Stomach smooth muscle (tissue), 2 donors: ENCODE data around the gene PRIM1.
"Not testable (repeated sequence)": the region's sequence is repeated elsewhere in the genome, so short reads cannot be mapped to it uniquely, and the experiment has no call there.

ENCODE experiments used
- H3K27ac ChIP-seq: one replicate; pipeline ENCODE4 v1.7.0; 2013; ENCODE audit warnings: mild to moderate bottlenecking, low read length, inconsistent platforms
- H3K27me3 ChIP-seq, 2 donors: one replicate each; pipeline ENCODE4 v1.7.0; 2013; ENCODE audit warnings: low read length in 2 of 2; ENCODE audit not compliant: insufficient read depth in 2 of 2, control insufficient read depth in 1 of 2
- H3K36me3 ChIP-seq, 2 donors: one replicate each; pipeline ENCODE4 v1.7.0; 2013; ENCODE audit warnings: low read length in 2 of 2; ENCODE audit not compliant: control insufficient read depth in 2 of 2, insufficient read depth in 2 of 2
- H3K4me1 ChIP-seq: one replicate; pipeline ENCODE4 v1.7.0; 2013; ENCODE audit warnings: low read length; ENCODE audit not compliant: control insufficient read depth, insufficient read depth
- H3K4me3 ChIP-seq, 2 donors: one replicate each; pipeline ENCODE4 v1.7.0; 2013; ENCODE audit warnings: low read length in 2 of 2
- H3K9ac ChIP-seq, 2 donors: one replicate each; pipeline ENCODE4 v1.7.0; 2013; ENCODE audit warnings: low read length in 2 of 2, mild to moderate bottlenecking in 1 of 2
- H3K9me3 ChIP-seq, 2 donors: one replicate each; pipeline ENCODE4 v1.7.0; 2013; ENCODE audit warnings: low read length in 2 of 2; ENCODE audit not compliant: control insufficient read depth in 2 of 2
- donor health status: healthy.
- donor health status: Pancreatic carcinoma.

Gene PRIM1

GRCh38 chr12:56751712-56752598, at the start of gene PRIM1:
Gene PRIM1 (minus strand): TSS chr12:56752323. CDS start chr12:56752298, 25 bp downstream.
- Histone ChIP-seq H3K4me1 (peaks cover 5% of the 10 kb centered on the region), H3K4me3 (peak within 1 kb of the TSS; percentile 74 to 91), H3K9me3 (no peaks in the 10 kb centered on the region), H3K9ac (peak within 1 kb of the TSS; percentile 60 to 68), H3K27ac (no peak within 1 kb of the TSS), H3K27me3 (no peaks in the 10 kb centered on the region), H3K36me3 (no peaks in the 10 kb centered on the region)

GRCh38 chr12:56800221-56800620, 48.1 kb upstream of the PRIM1 start:
- Histone ChIP-seq H3K36me3 (no peaks in the 10 kb centered on the region), H3K4me3 (no peak overlapping the region), H3K27me3 (no peaks in the 10 kb centered on the region), H3K4me1 (peaks cover 16% of the 10 kb centered on the region), H3K9me3 (no peaks in the 10 kb centered on the region), H3K27ac (no peak overlapping the region), H3K9ac (no peak overlapping the region)

GRCh38 chr12:56799345-56799744, 47.2 kb upstream of the PRIM1 start:
- H3K4me3 ChIP-seq, H3K9ac ChIP-seq, H3K27me3 ChIP-seq, H3K27ac ChIP-seq, H3K9me3 ChIP-seq, H3K36me3 ChIP-seq: not testable (repeated sequence)
- peaks cover 11% of the 10 kb centered on the region for H3K4me1 ChIP-seq

- H3K9me3 ChIP-seq, H3K27me3 ChIP-seq, H3K27ac ChIP-seq, H3K4me1 ChIP-seq, H3K36me3 ChIP-seq, H3K4me3 ChIP-seq, H3K9ac ChIP-seq: not testable (repeated sequence)
These were observed 43.7 kb upstream of the PRIM1 start for GRCh38 chr12:56795791-56796190.

- H3K27me3 ChIP-seq, H3K27ac ChIP-seq, H3K36me3 ChIP-seq, H3K9ac ChIP-seq, H3K9me3 ChIP-seq, H3K4me1 ChIP-seq, H3K4me3 ChIP-seq: not testable (repeated sequence)
These were observed 43.0 kb upstream of the PRIM1 start for GRCh38 chr12:56795046-56795562.

GRCh38 chr12:56793124-56793523, 41.0 kb upstream of the PRIM1 start:
- not testable (repeated sequence) for H3K36me3 ChIP-seq, H3K9ac ChIP-seq, H3K4me1 ChIP-seq, H3K27ac ChIP-seq, H3K27me3 ChIP-seq, H3K4me3 ChIP-seq, H3K9me3 ChIP-seq

- Histone ChIP-seq H3K36me3 (no peaks in the 10 kb centered on the region), H3K4me1 (no peaks in the 10 kb centered on the region), H3K9me3 (no peaks in the 10 kb centered on the region), H3K9ac (no peak overlapping the region), H3K27ac (no peak overlapping the region), H3K27me3 (no peaks in the 10 kb centered on the region), H3K4me3 (no peak overlapping the region)
These were observed 40.6 kb upstream of the PRIM1 start for GRCh38 chr12:56792678-56793077.

GRCh38 chr12:56789429-56789828, 37.3 kb upstream of the PRIM1 start:
- H3K27ac ChIP-seq, H3K4me1 ChIP-seq, H3K9ac ChIP-seq, H3K9me3 ChIP-seq, H3K27me3 ChIP-seq, H3K4me3 ChIP-seq, H3K36me3 ChIP-seq: not testable (repeated sequence)

- Histone ChIP-seq H3K4me1 (no peaks in the 10 kb centered on the region), H3K27me3 (no peaks in the 10 kb centered on the region), H3K9ac (no peak overlapping the region), H3K9me3 (no peaks in the 10 kb centered on the region), H3K36me3 (no peaks in the 10 kb centered on the region), H3K4me3 (no peak overlapping the region), H3K27ac (no peak overlapping the region)
These were observed 35.4 kb upstream of the PRIM1 start for GRCh38 chr12:56787498-56787897.

GRCh38 chr12:56785874-56786273, 33.8 kb upstream of the PRIM1 start:
- Histone ChIP-seq H3K9me3 (no peaks in the 10 kb centered on the region), H3K9ac (no peak overlapping the region), H3K4me1 (no peaks in the 10 kb centered on the region), H3K4me3 (no peak overlapping the region), H3K27me3 (no peaks in the 10 kb centered on the region), H3K36me3 (no peaks in the 10 kb centered on the region), H3K27ac (no peak overlapping the region)

GRCh38 chr12:56785141-56785865, 33.2 kb upstream of the PRIM1 start:
- Histone ChIP-seq H3K27me3 (no peaks in the 10 kb centered on the region), H3K4me3 (no peak overlapping the region), H3K9me3 (no peaks in the 10 kb centered on the region), H3K27ac (no peak overlapping the region), H3K36me3 (no peaks in the 10 kb centered on the region), H3K4me1 (no peaks in the 10 kb centered on the region), H3K9ac (no peak overlapping the region)
